Liver (tissue), 9 donors: ENCODE measurements around the gene CLDN20. TPM values are rescaled to one million over a fixed set of nuclear protein-coding genes. Genes with fewer than 3 reads are reported as not detected.

Source experiments
- DNase-seq: peaks from one replicate; pipeline ENCODE4 v3.0.0-alpha.2; 2017; ENCODE audit warnings: low spot score
- H3K27ac ChIP-seq, 2 donors: one replicate each; pipeline ENCODE4 v1.7.0; 2013; ENCODE audit warnings: inconsistent platforms in 2 of 2, low read length in 2 of 2, control low read depth in 1 of 2, low read depth in 1 of 2, mild to moderate bottlenecking in 1 of 2
- H3K27me3 ChIP-seq, 4 donors: one replicate each; pipeline versions ENCODE4 v1.6.1 to v1.7.0; 2013; ENCODE audit warnings: low read length in 3 of 4, inconsistent platforms in 1 of 4, mild to moderate bottlenecking in 1 of 4, moderate library complexity in 1 of 4; ENCODE audit not compliant: control insufficient read depth in 4 of 4, insufficient read depth in 4 of 4
- H3K36me3 ChIP-seq, 4 donors: one replicate each; pipeline versions ENCODE4 v1.6.1 to v1.7.0; 2013; ENCODE audit warnings: low read length in 3 of 4, mild to moderate bottlenecking in 3 of 4, low read depth in 1 of 4, moderate library complexity in 1 of 4; ENCODE audit not compliant: control insufficient read depth in 4 of 4, insufficient read depth in 3 of 4
- H3K4me1 ChIP-seq, 4 donors: one replicate each; pipeline versions ENCODE4 v1.6.1 to v1.7.0; 2013; ENCODE audit warnings: low read length in 3 of 4, mild to moderate bottlenecking in 3 of 4, moderate library complexity in 1 of 4; ENCODE audit not compliant: control insufficient read depth in 4 of 4, insufficient read depth in 4 of 4
- H3K4me3 ChIP-seq, 3 donors: one replicate each; pipeline versions ENCODE4 v1.6.1 to v1.7.0; 2013; ENCODE audit warnings: low read length in 3 of 3, control low read depth in 1 of 3, low read depth in 1 of 3, mild to moderate bottlenecking in 1 of 3
- H3K9ac ChIP-seq, 2 donors: one replicate each; pipeline ENCODE4 v1.7.0; 2013; ENCODE audit warnings: low read length in 2 of 2, mild to moderate bottlenecking in 2 of 2, moderate library complexity in 2 of 2, control low read depth in 1 of 2, low read depth in 1 of 2
- H3K9me3 ChIP-seq, 4 donors: one replicate each; pipeline versions ENCODE4 v1.6.1 to v1.7.0; 2013; ENCODE audit warnings: low read length in 3 of 4; ENCODE audit not compliant: control insufficient read depth in 4 of 4
- ATF3 ChIP-seq: IDR thresholded peaks from 2 replicates; pipeline ENCODE4 v1.6.1; 2016; ENCODE audit warnings: antibody characterized with exemption
- EGR1 ChIP-seq, 2 donors: IDR thresholded peaks; 2 replicates each; pipeline ENCODE4 v1.6.1; 2016 to 2018; ENCODE audit warnings: antibody characterized with exemption in 2 of 2, low read depth in 2 of 2
- FOXA2 ChIP-seq: IDR thresholded peaks from 2 replicates; pipeline ENCODE4 v1.6.1; 2016; ENCODE audit warnings: antibody characterized with exemption
- HNF4A ChIP-seq, 2 donors: conservative IDR thresholded peaks; 2 replicates each; pipeline ENCODE4 v1.6.1; 2016; ENCODE audit warnings: antibody characterized with exemption in 2 of 2, mild to moderate bottlenecking in 2 of 2
- HNF4G ChIP-seq: IDR thresholded peaks from 2 replicates; pipeline ENCODE4 v1.6.1; 2016; ENCODE audit warnings: antibody characterized with exemption
- NR2F2 ChIP-seq: IDR thresholded peaks from 2 replicates; pipeline ENCODE4 v1.6.1; 2016; ENCODE audit warnings: antibody characterized with exemption
- RAD21 ChIP-seq, 2 donors: IDR thresholded peaks; 2 replicates each; pipeline ENCODE4 v1.6.1; 2016; ENCODE audit warnings: antibody characterized with exemption in 2 of 2, mild to moderate bottlenecking in 2 of 2
- RXRA ChIP-seq, 2 donors: IDR thresholded peaks; 2 replicates each; pipeline ENCODE4 v1.6.1; 2017 to 2018; ENCODE audit warnings: antibody characterized with exemption in 2 of 2, mild to moderate bottlenecking in 1 of 2
- SP1 ChIP-seq: IDR thresholded peaks from 2 replicates; pipeline ENCODE4 v1.6.1; 2018; ENCODE audit warnings: antibody characterized with exemption, mild to moderate bottlenecking
- TAF1 ChIP-seq: conservative IDR thresholded peaks from 2 replicates; pipeline ENCODE4 v1.6.1; 2016; ENCODE audit warnings: antibody characterized with exemption, mild to moderate bottlenecking
- YY1 ChIP-seq: IDR thresholded peaks from 2 replicates; pipeline ENCODE4 v1.6.1; 2016; ENCODE audit warnings: antibody characterized with exemption, mild to moderate bottlenecking
- WGBS: extraction: QIAGEN DNeasy Blood & Tissue Kit; methylation state at CpG from one replicate; pipeline ENCODE4 v1.1.7; 2013; 5-methylcytosine and 5-hydroxymethylcytosine counted together
- polyA plus RNA-seq, 2 donors: library from polyadenylated mRNA; stranded (reverse) in 1 of 2; unstranded in 1 of 2; fragments of 200-250 nt in 1 of 2; fragments of >200 nt in 1 of 2; fragmentation: Nextera tagmentation in 1 of 2; extraction: Ambion mirVana in 1 of 2; gene quantifications; one replicate each; pipeline versions ENCODE4 v1.2.1 to v1.2.3, GENCODE V29; 2013 to 2015
- total RNA-seq, 2 donors: library from RNA; depleted of rRNA; stranded (reverse); fragments of >200 nt; gene quantifications; one replicate each; pipeline ENCODE4 v1.2.3, GENCODE V29; 2014
- TF ChIP-seq, protein P1 (sequence below): IDR thresholded peaks from 2 replicates; pipeline ENCODE4 v1.6.1; 2016; ENCODE audit warnings: antibody characterized with exemption
- TF ChIP-seq, protein P2 (sequence below): fragments of 150-350 bp; IDR thresholded peaks from 2 replicates; pipeline ENCODE4 v1.5.1; 2017; ENCODE audit warnings: improper control_type of control experiment, low read depth, low read length; ENCODE audit not compliant: missing input control
- TF ChIP-seq, protein P3 (sequence below): IDR thresholded peaks from 2 replicates; pipeline ENCODE4 v1.6.1; 2016; ENCODE audit warnings: antibody characterized with exemption
- donor health status: healthy.
- donor health status: healthy.
- donor health status: healthy.
- donor health status: healthy.
- donor health status: healthy.

The CLDN20 gene, protein sequence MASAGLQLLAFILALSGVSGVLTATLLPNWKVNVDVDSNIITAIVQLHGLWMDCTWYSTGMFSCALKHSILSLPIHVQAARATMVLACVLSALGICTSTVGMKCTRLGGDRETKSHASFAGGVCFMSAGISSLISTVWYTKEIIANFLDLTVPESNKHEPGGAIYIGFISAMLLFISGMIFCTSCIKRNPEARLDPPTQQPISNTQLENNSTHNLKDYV
- total RNA-seq (not detected), polyA plus RNA-seq (under 1 TPM in 1 of 2 donors, not detected in 1; 0.26 TPM)

- Histone ChIP-seq H3K4me3 (no peak within 1 kb of the TSS), H3K27ac (no peak within 1 kb of the TSS), H3K4me1 (no peaks in the 10 kb centered on the region), H3K9me3 (no peaks in the 10 kb centered on the region), H3K36me3 (peaks cover 13 to 28% (median 25%) of the 10 kb centered on the region in 4 donors), H3K27me3 (no peaks in the 10 kb centered on the region), H3K9ac (no peak within 1 kb of the TSS)
- 94% methylated on average over 10 of the region's 10 CpGs for WGBS
- no peak for DNase-seq
- TF ChIP-seq SP1, result no peak
- TF ChIP-seq RXRA (IDR thresholded peaks at IDR 0.05), result no peak
- TF ChIP-seq HNF4A (conservative IDR thresholded peaks at IDR 0.05), result no peak
- no peak for TF ChIP-seq RAD21 (IDR thresholded peaks at IDR 0.05)
- no peak for TF ChIP-seq EGR1 (IDR thresholded peaks at IDR 0.05; ENCODE audit: low read depth in 2 of 2)
- no peak for TF ChIP-seq ATF3
- TF ChIP-seq, protein P1, sequence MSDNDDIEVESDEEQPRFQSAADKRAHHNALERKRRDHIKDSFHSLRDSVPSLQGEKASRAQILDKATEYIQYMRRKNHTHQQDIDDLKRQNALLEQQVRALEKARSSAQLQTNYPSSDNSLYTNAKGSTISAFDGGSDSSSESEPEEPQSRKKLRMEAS, result no peak
- no peak for TF ChIP-seq NR2F2
- no peak for TF ChIP-seq FOXA2
- no peak for TF ChIP-seq TAF1
- TF ChIP-seq, protein P2, sequence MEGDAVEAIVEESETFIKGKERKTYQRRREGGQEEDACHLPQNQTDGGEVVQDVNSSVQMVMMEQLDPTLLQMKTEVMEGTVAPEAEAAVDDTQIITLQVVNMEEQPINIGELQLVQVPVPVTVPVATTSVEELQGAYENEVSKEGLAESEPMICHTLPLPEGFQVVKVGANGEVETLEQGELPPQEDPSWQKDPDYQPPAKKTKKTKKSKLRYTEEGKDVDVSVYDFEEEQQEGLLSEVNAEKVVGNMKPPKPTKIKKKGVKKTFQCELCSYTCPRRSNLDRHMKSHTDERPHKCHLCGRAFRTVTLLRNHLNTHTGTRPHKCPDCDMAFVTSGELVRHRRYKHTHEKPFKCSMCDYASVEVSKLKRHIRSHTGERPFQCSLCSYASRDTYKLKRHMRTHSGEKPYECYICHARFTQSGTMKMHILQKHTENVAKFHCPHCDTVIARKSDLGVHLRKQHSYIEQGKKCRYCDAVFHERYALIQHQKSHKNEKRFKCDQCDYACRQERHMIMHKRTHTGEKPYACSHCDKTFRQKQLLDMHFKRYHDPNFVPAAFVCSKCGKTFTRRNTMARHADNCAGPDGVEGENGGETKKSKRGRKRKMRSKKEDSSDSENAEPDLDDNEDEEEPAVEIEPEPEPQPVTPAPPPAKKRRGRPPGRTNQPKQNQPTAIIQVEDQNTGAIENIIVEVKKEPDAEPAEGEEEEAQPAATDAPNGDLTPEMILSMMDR, result no peak
- TF ChIP-seq, protein P3, sequence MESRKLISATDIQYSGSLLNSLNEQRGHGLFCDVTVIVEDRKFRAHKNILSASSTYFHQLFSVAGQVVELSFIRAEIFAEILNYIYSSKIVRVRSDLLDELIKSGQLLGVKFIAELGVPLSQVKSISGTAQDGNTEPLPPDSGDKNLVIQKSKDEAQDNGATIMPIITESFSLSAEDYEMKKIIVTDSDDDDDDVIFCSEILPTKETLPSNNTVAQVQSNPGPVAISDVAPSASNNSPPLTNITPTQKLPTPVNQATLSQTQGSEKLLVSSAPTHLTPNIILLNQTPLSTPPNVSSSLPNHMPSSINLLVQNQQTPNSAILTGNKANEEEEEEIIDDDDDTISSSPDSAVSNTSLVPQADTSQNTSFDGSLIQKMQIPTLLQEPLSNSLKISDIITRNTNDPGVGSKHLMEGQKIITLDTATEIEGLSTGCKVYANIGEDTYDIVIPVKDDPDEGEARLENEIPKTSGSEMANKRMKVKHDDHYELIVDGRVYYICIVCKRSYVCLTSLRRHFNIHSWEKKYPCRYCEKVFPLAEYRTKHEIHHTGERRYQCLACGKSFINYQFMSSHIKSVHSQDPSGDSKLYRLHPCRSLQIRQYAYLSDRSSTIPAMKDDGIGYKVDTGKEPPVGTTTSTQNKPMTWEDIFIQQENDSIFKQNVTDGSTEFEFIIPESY, result no peak
- no peak for TF ChIP-seq HNF4G
Measured at GRCh38 chr6:155263373-155264063, at the start of gene CLDN20. Gene CLDN20 (plus strand): TSS chr6:155264013. CDS start chr6:155275720, 11,707 bp downstream.

DNA sequence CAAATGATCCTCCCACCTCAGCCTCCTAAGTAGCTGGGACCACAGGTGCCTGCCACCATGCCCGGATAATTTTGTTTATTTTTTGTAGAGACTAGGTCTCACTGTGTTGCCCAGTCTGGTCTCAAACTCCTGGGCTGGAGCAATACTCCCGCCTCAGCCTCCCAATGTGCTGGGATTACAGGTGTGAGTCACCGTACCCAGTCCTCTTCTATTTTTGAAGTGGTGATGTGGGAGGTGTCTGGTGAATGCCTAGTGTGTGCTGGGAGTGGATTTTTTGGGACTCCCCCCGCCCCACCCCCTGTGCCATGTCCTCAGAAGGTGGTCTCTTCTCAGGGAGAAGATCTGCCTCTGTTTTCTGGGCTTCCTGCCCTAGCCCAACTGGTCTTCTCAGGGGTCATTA, 47.9 kb upstream of the CLDN20 start:
- Histone ChIP-seq H3K36me3 (no peaks in the 10 kb centered on the region), H3K4me1 (no peaks in the 10 kb centered on the region), H3K27ac (no peak overlapping the region), H3K9ac (no peak overlapping the region), H3K4me3 (no peak overlapping the region), H3K27me3 (no peaks in the 10 kb centered on the region), H3K9me3 (peaks cover 0 to 2% (median 0%) of the 10 kb centered on the region in 4 donors)
- TF ChIP-seq YY1, result no peak
- TF ChIP-seq, protein P1, result no peak
- no peak for DNase-seq
- 76% methylated on average over 4 of the region's 4 CpGs for WGBS
